HG03060 (cell line): ENCODE results near the gene CD7.
"Not testable (repeated sequence)": the region's sequence is repeated elsewhere in the genome, so short reads cannot be mapped to it uniquely, and the experiment has no call there.

Experiments
- ATAC-seq: cut with Tn5 transposase; IDR thresholded peaks from one replicate; pipeline ENCODE4 v1.9.1; 2021; ENCODE audit warnings: low read depth, moderate number of reproducible peaks; ENCODE audit not compliant: unreplicated experiment

Gene CD7

DNA sequence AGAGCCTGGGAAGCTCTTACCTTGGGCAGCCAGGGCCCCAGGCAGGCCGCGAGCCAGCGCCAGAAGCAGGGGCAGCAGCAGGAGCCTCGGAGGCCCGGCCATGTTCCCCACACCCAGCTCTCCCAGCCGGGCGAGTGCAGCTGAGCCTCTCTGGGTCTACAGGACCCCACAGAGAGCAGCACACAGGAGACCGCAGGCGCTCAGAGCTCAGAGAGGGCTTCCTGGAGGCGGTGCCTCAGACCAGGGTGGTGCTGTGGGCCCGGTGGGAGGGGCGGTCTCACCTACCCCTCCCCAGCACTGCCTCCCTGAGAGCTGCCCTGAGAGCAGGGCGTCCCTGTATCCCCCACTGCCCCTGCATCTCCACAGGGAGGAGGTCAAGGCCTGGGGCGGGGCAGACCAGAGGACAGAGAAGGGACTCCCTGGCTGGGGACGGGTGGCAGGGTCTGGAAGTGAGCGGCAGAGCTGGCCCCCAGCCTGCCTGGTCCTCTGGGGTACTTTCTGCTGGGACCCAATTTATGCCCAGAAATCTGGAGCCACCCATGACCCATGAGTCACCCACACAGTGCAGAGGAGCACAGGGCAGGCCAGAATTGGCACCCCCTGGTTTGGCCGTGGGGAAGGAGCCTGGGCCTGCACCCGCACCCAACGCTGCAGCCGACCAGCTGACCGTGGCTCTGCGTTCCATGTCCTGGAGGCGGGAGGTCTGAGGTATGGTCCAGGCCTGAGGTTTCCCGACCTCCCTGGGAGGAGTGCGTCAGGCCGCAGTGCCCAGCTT lies at the start of gene CD7:
Gene CD7, minus strand, starts transcription at position 215 of the 775 bp plus-strand sequence. Its CDS starts 113 bp downstream, at position 102.
- ATAC-seq = no peak

DNA sequence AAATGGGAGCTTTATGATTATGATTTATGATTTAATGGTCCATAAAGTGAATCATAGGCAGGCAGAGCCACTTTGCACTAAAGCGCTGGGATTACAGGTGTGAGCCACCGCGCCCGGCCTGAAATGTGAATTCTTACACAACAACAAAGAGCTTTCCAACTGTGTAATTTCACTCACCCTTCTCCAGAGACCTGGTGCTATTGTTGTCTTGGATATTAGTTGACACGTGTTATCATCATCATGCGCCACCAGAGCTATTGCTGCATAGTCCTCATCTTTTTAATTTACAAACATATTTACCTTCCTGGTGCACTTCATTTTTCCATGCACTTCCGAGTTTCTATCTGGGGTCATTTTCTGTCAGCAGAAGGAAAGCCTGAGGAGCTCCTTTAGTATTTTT lies 49.3 kb upstream of the CD7 start:
- no peak for ATAC-seq

DNA sequence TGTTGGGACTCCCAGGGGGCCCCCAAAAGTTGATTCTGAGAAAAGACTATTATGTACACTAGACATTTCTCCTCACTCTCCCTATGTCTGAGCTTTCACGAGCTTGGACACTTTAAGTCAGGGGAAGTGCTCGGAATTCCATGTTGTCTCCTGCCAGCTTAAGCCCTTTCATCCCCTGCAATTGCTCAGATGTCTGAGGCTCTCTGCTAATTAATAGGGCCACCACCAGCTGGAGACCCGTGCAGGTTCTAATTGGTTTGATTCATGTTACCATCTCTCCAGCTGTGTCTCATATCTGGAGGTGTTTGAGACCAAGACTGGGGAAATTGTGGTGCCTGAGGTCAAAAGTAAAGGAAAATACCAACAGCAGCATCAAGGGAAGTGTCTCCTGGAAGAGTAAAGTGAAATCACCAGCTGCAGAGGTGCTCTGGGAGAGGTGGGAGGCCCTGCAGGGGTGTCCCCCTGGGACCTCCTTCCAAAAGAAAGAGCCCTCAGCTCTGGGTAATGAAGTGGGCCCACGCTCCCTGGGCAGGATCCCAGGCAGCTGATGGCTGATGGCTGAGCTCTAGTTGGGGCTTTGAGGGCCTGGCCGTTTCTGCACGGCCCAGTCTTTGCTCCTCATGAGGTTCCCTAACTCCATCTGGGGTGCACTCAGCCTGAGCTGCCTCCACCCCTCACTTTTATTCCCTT lies 48.3 kb upstream of the CD7 start:
- ATAC-seq = no peak

DNA sequence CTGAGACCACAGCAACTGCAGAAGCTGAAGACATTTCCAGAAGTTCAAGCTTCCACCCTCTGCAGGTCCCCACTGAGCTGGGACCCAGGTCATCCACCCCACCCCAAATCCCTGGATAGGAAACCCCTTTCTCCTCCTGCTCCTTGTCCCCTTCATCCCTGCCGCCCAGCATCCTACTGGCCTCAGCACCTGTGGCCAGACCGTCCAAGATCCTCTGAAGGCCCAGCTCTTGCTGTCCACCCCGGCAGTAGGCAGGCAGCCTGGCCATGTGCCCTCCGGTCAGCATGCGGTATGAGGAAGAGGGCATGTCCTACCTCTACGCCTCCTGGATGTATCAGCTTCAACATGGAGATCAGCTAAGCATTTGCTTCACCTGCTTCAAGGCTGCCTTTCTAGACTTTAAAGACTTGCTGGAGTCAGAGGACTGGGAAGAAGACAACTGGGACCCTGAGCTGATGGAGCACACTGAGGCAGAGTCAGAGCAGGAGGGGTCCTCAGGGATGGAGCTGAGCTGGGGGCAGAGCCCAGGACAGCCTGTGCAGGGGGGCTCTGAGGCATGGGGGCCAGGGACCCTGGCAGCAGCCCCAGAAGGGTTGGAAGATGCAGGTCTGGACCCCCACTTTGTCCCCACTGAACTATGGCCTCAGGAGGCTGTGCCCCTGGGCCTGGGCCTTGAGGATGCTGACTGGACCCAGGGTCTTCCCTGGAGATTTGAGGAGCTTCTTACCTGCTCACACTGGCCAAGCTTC lies 44.7 kb upstream of the CD7 start:
- ATAC-seq = no peak

DNA sequence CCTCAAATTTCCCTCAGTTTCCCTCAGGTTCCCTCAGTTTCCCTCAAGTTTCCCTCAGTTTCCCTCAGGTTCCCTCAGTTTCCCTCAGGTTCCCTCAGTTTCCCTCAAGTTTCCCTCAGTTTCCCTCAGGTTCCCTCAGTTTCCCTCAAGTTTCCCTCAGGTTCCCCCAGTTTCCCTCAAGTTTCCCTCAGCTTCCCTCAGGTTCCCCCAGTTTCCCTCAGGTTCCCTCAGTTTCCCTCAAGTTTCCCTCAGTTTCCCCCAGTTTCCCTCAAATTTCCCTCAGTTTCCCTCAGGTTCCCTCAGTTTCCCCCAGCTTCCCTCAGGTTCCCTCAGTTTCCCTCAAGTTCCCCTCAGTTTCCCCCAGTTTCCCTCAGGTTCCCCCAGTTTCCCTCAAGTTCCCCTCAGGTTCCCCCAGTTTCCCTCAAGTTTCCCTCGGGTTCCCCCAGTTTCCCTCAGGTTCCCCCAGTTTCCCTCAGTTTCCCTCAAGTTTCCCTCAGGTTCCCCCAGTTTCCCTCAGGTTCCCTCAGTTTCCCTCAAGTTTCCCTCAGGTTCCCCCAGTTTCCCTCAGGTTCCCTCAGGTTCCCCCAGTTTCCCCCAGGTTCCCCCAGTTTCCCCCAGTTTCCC lies 42.2 kb upstream of the CD7 start:
- not testable (repeated sequence) for ATAC-seq

DNA sequence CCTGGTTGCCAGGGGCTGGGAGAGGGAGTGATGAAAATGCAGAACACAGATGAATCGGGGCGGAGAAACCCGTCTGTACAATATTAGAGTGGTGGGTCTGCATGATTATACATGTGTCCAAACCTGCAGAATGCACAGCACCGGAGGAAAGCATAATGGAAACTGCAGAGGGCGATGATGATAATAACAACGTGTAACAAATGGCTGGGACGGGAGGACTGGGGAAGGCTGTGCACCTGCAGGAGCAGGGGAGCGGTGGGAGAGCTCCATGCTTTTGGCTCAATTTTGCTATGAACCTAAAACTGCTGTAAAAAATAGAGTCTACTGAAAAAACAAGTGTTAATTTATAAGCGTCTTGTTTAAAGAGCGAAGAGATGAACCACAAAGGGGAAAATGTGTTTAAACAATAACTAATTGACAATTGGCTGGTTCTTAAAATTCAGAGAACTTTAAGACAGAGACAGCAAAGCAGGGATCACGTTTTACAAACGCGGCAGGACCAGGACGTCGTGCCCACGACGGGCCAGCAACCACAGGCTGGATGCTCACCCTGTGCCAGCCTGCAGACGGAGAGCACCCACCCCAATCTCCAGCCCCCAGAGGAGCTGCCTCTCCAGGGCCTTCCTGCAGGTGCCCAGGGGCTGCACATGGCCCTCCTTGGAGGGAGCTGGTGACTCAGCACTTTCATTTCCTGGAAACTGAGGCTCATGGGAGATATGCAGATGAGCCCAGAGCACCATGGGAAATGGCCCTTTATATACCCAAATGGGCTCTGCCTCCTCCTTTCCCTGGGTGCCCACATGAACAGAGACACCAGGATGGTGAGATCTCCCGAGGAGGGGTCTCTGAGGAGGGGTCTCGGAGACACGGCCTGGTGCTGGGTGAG lies 41.3 kb upstream of the CD7 start, which contains the start of gene TEX19:
Gene TEX19, plus strand, starts transcription at position 783 of the 886 bp plus-strand sequence. CDS start 2,904 bp downstream, outside the sequence.
- no peak for ATAC-seq

DNA sequence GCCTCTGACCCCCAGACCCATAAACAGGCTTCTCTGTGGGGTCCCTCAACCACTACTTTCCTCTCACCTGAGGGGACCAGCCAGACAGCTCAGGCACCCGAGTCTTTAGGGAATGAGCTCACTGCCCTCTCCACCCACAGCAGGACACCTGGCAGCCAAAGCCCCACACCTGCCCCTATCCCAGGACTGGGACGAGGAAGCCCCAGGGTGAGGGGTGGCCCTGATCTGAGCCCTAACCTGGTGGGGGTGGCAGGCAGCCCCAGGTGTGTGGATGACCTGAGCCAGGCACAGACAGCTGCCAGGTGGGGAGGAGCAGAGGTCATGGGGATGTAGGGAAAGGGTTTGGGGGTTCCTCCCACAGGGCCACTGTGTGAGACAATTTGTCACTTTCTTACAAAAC lies 40.0 kb upstream of the CD7 start:
- no peak for ATAC-seq

DNA sequence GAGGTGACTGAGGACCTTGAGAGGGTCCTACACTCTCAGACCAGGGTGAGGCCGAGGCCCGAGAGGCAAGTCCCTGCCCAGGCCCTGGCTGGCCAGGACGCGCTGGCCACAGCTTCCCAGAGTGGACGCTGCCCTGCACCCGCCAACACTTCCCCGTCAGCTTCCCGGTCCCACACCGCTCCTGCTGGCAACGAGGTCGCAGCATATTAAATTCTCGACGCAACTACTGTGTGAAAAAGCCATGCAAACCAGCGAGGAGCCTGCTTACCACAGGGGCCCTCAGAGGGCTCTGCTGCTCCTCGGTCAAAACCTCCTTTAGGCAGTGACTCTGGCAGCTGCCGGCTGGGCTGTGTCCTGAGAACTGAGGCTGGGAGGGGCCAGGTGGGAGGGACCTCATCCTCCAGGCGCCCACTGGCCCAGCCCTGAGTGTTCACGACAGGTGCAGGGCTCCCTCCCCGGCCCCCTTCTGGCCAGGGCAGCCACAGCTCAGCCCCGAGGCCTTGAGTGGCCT lies 39.5 kb upstream of the CD7 start:
- no peak for ATAC-seq

DNA sequence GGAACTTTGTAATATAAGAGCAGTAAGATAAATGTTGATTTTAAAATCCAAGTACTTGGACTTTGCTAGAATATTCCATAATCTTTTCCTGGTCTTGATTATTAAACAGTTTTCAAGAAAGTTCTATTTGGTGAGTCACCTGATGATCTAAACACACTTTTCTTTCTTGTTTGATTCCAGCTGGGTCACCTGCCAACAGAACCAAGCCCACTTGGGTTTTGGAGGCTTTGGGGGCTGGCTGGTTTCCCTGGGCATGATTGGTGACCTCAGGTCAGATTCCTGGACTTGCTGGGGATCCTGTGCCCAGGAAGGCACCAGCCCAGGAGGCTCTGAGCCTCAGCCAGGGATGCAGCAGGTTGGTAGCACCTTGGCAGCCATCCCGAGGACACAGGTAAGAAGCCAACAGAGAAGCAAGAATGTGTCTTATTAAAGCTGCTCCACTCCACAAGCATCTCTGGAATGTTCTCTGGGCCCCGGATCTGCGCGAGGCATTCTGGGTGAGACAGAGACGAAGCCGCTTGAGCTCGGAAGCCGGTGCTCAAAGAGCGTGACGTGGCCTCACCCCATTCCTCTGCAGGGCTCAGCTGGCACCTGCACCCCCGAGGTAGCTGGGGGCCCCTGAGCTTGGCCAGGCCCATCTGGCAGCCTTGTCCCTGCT lies 38.5 kb upstream of the CD7 start:
- no peak for ATAC-seq

DNA sequence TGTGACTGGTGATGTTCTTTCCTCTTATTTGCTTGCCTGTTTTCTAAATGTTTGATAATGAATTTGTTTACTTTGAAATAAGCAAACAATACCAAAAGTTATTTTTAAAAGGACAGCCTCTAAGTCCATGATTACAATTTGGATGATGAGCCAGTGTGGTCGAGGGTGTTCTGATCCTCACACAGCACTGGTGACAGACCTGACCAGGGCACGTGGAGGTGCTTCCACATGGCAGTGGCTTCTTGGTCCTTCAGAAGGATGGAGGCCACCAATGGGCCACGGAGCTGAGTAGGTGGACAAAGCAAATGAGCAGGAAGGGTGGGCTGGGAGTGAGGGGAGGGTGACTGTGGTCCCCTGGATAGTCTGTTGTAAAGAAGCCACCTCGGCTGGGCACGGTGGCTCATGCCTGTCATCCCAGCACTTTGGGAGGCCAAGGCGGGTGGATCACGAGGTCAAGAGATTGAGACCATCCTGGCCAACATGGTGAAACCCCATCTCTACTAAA lies 37.4 kb upstream of the CD7 start:
- no peak for ATAC-seq

DNA sequence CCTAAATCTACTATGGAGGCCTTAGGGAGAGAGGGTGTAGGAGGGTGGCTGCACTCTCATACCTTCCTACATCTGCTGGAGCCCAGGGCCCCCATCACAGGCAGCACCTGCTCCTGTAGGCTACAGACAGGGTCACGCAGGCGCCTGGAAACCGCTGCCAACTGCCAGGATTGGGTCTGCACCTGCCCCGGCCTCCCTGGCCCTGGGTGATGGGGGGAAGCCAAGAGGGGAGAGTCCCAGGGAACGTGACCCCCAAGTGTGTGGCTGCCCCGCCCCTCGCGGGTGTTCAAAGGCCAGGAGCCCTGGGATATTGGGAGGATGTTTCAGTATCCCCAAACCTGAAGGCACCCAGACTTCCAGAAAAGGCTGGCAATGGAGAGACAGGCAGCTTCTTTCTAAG lies 36.1 kb upstream of the CD7 start:
- no peak for ATAC-seq

DNA sequence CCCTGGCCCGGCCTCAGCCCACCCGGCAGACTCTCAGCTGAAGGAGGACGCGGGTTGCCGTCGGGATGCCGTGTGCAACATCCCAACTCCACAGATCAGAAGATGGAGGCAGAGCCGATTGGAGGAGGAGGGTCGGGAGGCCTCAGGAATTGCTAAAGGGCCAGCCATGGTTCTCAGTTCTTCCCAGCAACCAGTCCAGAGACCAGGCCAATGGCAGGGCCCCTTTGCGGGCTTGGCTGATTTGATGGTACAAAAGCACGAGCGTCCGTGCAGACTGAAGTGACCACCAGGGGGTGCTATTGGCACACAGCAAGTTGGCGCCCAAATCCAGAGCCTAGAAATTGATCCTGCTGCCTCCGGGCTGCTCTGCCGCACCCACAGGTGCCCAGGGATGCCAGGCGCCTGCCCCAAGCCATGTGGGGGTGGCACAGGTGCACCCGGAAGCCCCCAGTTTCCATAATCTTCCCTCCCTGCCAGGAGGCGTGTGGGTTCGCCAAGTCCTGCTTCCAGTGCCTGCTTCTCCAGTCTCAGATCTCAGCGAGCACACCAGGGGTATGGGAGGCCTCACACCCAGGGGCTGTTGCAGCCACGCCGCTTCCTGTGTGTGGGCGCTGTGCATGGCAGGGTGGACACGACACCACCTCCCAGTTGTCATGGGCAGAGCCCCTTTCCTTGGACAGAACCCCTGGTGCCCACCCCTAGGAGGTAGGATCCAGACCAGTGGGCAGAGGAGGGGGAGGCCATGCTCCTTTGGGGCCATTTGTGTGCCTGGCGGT lies 34.5 kb upstream of the CD7 start:
- ATAC-seq = no peak

DNA sequence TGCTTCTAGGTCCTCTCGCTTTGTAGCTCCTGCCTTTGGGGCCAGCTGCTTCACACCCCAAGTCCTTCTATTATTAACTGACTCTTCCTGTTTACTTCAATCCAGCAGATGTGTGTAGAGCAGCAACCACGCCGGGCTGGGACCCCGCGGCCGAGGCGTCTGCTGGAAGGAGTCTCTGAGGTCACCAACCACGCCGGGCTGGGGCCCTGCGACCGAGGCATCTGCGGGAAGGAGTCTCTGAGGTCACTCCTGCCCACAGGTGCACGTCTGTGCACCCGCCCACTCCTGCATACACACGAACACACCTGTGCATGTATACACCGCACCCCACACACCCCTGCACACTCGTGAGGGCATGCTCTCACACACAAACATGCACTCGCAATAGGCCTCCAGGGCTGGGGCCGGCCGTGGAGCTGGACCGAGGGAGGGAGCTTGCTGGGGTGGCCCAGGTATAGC lies 33.9 kb upstream of the CD7 start:
- ATAC-seq = no peak

DNA sequence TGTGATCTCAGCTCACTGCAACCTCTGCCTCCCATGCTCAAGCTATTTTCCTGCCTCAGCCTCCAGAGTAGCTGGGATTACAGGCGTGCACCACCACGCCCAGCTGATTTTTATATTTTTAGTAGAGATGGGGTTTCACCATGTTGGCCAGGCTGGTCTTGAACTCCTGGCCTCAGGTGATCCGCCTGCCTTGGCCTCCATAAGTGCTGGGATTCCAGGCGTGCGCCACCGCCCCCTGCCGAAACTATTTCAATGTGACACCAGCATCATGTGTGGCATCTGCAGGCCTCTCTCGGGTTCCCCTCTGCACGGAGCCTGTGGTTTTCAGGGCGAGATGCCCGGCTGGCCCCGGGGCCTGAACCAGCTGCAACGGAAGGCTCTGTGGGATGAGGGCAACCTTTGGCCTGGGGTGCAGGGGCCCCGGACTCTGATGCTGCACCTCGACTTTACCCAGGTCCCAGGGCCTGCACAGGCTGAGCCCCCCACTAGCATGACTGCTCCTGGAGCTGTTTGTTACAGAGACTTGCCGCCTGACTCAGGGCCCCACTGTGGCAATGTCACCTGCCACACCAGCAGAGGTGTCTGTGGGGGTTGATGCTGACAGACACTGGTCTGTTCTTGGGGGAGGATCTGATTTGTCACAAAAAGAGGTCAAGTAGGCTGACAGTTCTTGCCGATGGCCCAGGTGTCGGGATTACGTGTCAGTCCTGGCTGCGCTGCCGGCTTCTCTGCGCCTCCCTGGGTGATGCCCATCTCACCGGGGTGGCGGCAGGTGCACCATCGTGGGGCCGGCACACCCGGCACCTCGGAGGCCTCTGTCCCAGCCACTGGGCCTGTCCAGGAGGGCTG lies 33.0 kb upstream of the CD7 start:
- no peak for ATAC-seq

DNA sequence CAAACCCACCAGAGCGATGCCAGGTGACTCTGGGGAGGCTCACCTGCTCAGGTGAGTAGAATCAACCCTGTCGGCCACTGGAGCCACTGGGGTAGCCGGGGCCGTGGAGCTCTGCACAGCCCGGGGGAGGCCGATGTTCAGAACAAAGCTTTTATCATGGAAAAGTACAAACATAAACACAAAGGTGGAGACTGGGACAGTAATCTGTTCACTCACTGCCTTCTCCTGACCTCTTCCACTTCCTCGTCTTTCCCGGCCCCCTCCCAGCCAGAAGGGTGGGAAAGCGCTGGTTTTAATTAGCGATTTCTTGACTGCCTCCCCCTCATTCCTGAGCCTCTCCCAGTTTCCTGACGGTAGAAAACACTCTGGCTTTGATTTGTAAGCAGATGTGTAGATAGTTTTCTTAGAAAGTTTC lies 31.9 kb upstream of the CD7 start:
- ATAC-seq = no peak

DNA sequence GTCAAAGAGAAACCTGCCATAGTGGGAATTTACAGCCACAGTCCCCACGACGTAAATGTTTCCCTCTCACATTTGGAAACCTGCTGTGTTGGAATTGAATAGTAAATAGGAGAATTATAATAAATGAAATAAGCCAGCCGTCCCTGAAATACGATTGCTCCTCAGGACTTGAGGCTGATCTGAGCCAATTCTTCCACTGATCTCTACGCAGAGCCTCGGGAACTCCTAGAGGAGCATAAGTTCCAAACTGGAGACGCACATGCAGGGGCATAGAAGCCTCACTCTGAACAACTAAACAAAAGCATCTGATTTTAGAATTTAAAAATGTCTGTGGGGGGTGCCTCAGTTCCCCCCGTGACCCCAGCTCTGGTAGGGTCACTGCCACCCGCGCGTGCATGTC lies 31.5 kb upstream of the CD7 start:
- no peak for ATAC-seq

DNA sequence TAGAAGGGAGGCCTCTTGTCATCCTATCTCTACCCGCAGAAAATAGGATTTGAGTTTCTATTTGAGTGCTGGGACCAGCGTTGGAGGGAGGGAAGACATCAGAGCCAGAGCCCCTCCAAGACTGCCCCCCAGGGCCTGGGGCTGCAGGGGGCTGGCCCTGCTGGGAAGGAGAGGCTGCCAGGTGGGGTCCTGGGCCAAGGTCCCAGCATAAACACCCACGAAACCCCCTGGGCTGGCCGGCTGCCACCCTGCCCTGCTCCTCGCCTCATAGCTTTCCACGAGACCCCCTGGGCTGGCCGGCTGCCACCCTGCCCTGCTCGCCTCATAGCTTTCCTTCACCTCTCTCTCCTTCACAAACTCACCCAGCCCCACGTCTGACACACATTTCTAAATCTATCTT lies 31.0 kb upstream of the CD7 start:
- ATAC-seq = no peak
